ENCODE measurements around the gene MMP25. TPM values are rescaled to one million over a fixed set of nuclear protein-coding genes. Genes with fewer than 3 reads are reported as not detected.

Gene MMP25
- total RNA-seq, 1 experiment from 2014 or later: 49.0 TPM

DNA sequence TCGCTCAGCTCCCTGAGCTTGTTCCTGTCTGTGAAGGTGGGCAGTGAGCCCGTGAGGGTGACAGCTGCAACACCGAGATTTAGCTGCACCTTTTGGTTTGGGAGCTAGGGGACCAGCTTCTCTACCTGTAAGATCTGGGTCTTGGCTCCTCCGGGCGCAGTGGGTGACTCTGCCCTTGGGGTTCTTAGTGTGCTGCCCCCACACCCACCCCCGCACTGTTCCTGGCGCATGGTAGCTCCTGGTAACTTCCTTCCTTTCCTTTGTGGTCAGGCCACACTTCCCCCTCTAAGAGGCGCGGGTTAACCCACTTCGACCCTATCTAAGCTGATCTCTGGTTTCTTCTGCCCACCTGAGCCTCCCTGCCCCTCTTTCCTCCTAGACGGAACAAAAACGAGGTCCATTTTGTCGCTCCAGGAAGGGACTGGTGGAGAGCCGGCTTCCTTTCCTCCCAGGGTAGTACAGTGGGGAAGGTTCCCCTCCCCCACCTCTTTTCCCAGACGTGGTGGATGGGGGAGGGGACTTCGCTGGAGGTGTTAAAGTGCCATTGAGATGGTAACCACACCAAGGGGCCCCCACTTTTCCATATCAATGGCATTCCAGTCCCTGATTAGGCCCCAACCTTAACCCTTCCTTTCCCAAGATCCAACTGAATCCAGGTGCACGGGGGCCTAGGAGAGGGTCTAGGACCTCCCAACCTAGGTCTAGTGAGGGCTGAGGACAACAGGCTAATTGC, 38.2 kb upstream of the MMP25 start (continued):
- TF ChIP-seq EMX1 (CRISPR knock-in tag; IDR thresholded peaks at IDR 0.05) (0 out of 2 replicates have a peak, but pooled peaks have one; percentile 74), FOXP1 (CRISPR knock-in tag; IDR thresholded peaks at IDR 0.05; ENCODE audit: borderline replicate concordance) (no peak), ATF1 (CRISPR knock-in tag; IDR thresholded peaks at IDR 0.05) (no peak), GTF2I (CRISPR knock-in tag; conservative IDR thresholded peaks at IDR 0.05) (peak; percentile 91), FOXK1 (CRISPR knock-in tag; IDR thresholded peaks at IDR 0.05) (peak; percentile 65), ZNF138 (CRISPR knock-in tag; conservative IDR thresholded peaks at IDR 0.05) (no peak), JAZF1 (CRISPR knock-in tag; IDR thresholded peaks at IDR 0.05) (no peak), ZNF121 (CRISPR knock-in tag; IDR thresholded peaks at IDR 0.05) (0 out of 2 replicates have a peak, but pooled peaks have one; percentile 51), ZNF232 (CRISPR knock-in tag; IDR thresholded peaks at IDR 0.05) (no peak), CREM (CRISPR knock-in tag; IDR thresholded peaks at IDR 0.05) (peak; percentile 45; the same call in 1 of the 2 replicates), TEAD1 (CRISPR knock-in tag; IDR thresholded peaks at IDR 0.05) (peak; percentile 98)
- TF ChIP-seq, protein P1, sequence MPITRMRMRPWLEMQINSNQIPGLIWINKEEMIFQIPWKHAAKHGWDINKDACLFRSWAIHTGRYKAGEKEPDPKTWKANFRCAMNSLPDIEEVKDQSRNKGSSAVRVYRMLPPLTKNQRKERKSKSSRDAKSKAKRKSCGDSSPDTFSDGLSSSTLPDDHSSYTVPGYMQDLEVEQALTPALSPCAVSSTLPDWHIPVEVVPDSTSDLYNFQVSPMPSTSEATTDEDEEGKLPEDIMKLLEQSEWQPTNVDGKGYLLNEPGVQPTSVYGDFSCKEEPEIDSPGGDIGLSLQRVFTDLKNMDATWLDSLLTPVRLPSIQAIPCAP (CRISPR knock-in tag; IDR thresholded peaks at IDR 0.05): no peak
- TF ChIP-seq, protein P2, sequence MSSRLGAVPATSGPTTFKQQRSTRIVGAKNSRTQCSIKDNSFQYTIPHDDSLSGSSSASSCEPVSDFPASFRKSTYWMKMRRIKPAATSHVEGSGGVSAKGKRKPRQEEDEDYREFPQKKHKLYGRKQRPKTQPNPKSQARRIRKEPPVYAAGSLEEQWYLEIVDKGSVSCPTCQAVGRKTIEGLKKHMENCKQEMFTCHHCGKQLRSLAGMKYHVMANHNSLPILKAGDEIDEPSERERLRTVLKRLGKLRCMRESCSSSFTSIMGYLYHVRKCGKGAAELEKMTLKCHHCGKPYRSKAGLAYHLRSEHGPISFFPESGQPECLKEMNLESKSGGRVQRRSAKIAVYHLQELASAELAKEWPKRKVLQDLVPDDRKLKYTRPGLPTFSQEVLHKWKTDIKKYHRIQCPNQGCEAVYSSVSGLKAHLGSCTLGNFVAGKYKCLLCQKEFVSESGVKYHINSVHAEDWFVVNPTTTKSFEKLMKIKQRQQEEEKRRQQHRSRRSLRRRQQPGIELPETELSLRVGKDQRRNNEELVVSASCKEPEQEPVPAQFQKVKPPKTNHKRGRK (CRISPR knock-in tag; IDR thresholded peaks at IDR 0.05; ENCODE audit: borderline replicate concordance): no peak
- TF ChIP-seq, protein P3, sequence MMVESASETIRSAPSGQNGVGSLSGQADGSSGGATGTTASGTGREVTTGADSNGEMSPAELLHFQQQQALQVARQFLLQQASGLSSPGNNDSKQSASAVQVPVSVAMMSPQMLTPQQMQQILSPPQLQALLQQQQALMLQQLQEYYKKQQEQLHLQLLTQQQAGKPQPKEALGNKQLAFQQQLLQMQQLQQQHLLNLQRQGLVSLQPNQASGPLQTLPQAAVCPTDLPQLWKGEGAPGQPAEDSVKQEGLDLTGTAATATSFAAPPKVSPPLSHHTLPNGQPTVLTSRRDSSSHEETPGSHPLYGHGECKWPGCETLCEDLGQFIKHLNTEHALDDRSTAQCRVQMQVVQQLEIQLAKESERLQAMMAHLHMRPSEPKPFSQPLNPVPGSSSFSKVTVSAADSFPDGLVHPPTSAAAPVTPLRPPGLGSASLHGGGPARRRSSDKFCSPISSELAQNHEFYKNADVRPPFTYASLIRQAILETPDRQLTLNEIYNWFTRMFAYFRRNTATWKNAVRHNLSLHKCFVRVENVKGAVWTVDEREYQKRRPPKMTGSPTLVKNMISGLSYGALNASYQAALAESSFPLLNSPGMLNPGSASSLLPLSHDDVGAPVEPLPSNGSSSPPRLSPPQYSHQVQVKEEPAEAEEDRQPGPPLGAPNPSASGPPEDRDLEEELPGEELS (CRISPR knock-in tag; IDR thresholded peaks at IDR 0.05): peak; percentile 84; the same call in 1 of the 2 replicates
- TF ChIP-seq, protein P4, sequence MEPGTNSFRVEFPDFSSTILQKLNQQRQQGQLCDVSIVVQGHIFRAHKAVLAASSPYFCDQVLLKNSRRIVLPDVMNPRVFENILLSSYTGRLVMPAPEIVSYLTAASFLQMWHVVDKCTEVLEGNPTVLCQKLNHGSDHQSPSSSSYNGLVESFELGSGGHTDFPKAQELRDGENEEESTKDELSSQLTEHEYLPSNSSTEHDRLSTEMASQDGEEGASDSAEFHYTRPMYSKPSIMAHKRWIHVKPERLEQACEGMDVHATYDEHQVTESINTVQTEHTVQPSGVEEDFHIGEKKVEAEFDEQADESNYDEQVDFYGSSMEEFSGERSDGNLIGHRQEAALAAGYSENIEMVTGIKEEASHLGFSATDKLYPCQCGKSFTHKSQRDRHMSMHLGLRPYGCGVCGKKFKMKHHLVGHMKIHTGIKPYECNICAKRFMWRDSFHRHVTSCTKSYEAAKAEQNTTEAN (CRISPR knock-in tag; IDR thresholded peaks at IDR 0.05): no peak
- TF ChIP-seq, protein P5, sequence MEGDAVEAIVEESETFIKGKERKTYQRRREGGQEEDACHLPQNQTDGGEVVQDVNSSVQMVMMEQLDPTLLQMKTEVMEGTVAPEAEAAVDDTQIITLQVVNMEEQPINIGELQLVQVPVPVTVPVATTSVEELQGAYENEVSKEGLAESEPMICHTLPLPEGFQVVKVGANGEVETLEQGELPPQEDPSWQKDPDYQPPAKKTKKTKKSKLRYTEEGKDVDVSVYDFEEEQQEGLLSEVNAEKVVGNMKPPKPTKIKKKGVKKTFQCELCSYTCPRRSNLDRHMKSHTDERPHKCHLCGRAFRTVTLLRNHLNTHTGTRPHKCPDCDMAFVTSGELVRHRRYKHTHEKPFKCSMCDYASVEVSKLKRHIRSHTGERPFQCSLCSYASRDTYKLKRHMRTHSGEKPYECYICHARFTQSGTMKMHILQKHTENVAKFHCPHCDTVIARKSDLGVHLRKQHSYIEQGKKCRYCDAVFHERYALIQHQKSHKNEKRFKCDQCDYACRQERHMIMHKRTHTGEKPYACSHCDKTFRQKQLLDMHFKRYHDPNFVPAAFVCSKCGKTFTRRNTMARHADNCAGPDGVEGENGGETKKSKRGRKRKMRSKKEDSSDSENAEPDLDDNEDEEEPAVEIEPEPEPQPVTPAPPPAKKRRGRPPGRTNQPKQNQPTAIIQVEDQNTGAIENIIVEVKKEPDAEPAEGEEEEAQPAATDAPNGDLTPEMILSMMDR (IDR thresholded peaks at IDR 0.05): no peak
- TF ChIP-seq, protein P6, sequence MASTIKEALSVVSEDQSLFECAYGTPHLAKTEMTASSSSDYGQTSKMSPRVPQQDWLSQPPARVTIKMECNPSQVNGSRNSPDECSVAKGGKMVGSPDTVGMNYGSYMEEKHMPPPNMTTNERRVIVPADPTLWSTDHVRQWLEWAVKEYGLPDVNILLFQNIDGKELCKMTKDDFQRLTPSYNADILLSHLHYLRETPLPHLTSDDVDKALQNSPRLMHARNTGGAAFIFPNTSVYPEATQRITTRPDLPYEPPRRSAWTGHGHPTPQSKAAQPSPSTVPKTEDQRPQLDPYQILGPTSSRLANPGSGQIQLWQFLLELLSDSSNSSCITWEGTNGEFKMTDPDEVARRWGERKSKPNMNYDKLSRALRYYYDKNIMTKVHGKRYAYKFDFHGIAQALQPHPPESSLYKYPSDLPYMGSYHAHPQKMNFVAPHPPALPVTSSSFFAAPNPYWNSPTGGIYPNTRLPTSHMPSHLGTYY (CRISPR knock-in tag; IDR thresholded peaks at IDR 0.05): peak; percentile 92
- TF ChIP-seq, protein P7, sequence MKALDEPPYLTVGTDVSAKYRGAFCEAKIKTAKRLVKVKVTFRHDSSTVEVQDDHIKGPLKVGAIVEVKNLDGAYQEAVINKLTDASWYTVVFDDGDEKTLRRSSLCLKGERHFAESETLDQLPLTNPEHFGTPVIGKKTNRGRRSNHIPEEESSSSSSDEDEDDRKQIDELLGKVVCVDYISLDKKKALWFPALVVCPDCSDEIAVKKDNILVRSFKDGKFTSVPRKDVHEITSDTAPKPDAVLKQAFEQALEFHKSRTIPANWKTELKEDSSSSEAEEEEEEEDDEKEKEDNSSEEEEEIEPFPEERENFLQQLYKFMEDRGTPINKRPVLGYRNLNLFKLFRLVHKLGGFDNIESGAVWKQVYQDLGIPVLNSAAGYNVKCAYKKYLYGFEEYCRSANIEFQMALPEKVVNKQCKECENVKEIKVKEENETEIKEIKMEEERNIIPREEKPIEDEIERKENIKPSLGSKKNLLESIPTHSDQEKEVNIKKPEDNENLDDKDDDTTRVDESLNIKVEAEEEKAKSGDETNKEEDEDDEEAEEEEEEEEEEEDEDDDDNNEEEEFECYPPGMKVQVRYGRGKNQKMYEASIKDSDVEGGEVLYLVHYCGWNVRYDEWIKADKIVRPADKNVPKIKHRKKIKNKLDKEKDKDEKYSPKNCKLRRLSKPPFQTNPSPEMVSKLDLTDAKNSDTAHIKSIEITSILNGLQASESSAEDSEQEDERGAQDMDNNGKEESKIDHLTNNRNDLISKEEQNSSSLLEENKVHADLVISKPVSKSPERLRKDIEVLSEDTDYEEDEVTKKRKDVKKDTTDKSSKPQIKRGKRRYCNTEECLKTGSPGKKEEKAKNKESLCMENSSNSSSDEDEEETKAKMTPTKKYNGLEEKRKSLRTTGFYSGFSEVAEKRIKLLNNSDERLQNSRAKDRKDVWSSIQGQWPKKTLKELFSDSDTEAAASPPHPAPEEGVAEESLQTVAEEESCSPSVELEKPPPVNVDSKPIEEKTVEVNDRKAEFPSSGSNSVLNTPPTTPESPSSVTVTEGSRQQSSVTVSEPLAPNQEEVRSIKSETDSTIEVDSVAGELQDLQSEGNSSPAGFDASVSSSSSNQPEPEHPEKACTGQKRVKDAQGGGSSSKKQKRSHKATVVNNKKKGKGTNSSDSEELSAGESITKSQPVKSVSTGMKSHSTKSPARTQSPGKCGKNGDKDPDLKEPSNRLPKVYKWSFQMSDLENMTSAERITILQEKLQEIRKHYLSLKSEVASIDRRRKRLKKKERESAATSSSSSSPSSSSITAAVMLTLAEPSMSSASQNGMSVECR (CRISPR knock-in tag; IDR thresholded peaks at IDR 0.05; ENCODE audit: borderline replicate concordance): peak; percentile 30; the same call in 1 of the 2 replicates
- TF ChIP-seq, protein P8, sequence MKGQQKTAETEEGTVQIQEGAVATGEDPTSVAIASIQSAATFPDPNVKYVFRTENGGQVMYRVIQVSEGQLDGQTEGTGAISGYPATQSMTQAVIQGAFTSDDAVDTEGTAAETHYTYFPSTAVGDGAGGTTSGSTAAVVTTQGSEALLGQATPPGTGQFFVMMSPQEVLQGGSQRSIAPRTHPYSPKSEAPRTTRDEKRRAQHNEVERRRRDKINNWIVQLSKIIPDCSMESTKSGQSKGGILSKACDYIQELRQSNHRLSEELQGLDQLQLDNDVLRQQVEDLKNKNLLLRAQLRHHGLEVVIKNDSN (CRISPR knock-in tag; IDR thresholded peaks at IDR 0.05): peak; percentile 51; the same call in 1 of the 2 replicates
- TF ChIP-seq, protein P9, sequence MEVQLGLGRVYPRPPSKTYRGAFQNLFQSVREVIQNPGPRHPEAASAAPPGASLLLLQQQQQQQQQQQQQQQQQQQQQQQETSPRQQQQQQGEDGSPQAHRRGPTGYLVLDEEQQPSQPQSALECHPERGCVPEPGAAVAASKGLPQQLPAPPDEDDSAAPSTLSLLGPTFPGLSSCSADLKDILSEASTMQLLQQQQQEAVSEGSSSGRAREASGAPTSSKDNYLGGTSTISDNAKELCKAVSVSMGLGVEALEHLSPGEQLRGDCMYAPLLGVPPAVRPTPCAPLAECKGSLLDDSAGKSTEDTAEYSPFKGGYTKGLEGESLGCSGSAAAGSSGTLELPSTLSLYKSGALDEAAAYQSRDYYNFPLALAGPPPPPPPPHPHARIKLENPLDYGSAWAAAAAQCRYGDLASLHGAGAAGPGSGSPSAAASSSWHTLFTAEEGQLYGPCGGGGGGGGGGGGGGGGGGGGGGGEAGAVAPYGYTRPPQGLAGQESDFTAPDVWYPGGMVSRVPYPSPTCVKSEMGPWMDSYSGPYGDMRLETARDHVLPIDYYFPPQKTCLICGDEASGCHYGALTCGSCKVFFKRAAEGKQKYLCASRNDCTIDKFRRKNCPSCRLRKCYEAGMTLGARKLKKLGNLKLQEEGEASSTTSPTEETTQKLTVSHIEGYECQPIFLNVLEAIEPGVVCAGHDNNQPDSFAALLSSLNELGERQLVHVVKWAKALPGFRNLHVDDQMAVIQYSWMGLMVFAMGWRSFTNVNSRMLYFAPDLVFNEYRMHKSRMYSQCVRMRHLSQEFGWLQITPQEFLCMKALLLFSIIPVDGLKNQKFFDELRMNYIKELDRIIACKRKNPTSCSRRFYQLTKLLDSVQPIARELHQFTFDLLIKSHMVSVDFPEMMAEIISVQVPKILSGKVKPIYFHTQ (CRISPR knock-in tag; IDR thresholded peaks at IDR 0.05): 0 out of 2 replicates have a peak, but pooled peaks have one; percentile 23

All from WTC11 (cell line).